GM18907 (cell line): Measurements from ENCODE around the gene GRIN2A.

Experiments used
- ATAC-seq: cut with Tn5 transposase; IDR thresholded peaks from one replicate; pipeline ENCODE4 v1.9.1; 2021; ENCODE audit warnings: mild to moderate bottlenecking, moderate library complexity; ENCODE audit not compliant: unreplicated experiment

GRIN2A gene

GRCh38 chr16:9791556-9791955 is 390.7 kb downstream of the GRIN2A start:
- ATAC-seq: no peak

- ATAC-seq: no peak
Observed at GRCh38 chr16:9790199-9790598, 392.0 kb downstream of the GRIN2A start.

DNA sequence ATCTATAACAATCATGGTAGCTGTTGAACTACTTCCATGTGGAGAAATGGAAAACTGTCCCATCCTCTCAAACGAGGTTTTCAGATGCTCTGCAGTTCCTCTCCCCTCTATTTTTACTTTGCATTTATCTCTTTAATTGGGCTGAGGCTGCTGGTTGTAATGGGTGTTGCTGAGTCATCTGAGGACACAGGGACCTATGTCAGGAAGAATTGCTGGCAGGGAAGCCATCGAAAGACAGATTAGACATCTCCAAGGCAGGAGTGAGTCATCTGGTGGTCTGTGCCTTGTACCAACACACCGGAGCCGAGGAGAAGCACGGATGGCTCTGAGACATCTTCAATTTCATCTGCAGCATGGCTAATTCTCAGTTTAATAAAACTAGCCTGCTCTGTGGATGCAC is 394.5 kb downstream of the GRIN2A start:
- ATAC-seq: no peak

DNA sequence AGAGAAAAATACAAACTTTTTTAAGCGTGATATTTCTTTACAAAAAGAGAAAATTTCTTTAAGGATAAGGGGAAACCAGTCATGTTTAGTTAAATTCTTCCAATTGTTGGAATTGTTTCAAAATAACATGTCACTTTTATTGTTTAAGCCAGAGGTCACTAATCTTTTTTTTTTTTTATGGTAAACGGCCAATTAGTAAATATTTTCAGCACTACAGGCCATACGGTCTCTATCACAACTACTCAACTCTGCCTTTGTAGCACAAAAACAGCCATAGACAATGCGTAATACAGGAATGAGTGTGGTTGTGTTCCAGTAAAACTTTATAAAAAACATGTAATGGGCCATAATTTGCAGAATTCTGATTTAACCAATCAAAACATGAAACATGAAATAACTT is 401.4 kb downstream of the GRIN2A start:
- no peak for ATAC-seq

GRCh38 chr16:9778849-9779248 is 403.4 kb downstream of the GRIN2A start:
- ATAC-seq: no peak

GRCh38 chr16:9775998-9776397 is 406.2 kb downstream of the GRIN2A start:
- ATAC-seq: no peak

DNA sequence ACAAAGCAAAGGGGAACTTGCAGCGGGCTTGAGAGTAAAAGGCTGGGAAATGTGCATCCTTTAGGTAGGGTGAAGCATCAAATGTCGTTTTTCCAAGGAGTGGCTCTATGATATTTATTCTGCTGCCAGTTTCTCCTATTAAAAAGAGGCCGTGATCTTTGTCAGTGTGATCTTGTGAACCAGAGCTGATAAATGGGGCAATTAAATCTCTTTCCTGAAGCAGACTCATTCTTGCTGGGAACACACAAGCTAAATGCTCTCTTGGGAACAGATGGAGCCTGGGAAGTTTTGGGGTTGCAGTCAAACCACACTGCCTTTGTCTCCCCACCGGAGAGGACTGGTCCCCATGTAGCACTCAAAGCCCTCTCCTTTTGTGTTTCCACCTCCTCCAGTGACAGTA is 408.9 kb downstream of the GRIN2A start:
- no peak for ATAC-seq

- no peak for ATAC-seq
Observed at GRCh38 chr16:9772526-9773225, 409.6 kb downstream of the GRIN2A start.

DNA sequence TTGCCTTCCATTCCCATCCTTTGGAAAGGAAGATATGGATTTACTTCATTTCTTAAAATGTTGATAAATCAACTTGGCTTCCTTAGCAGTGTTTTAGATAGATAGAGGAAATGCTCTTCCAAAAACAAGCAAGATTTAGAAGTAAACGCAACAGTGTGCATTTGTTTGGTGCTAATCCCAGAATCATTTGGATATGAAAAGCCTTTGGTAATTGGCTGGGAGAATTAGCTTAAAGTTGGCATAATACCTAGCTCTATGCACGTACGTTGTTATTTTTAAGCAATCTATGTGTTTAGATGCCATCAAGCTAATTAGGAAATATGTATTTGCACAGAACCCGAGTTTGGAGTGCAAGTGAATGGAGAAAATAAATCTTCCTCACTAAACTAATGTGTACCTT is 415.3 kb downstream of the GRIN2A start:
- no peak for ATAC-seq

- ATAC-seq: no peak
Observed at GRCh38 chr16:9763505-9763904, 418.7 kb downstream of the GRIN2A start.

DNA sequence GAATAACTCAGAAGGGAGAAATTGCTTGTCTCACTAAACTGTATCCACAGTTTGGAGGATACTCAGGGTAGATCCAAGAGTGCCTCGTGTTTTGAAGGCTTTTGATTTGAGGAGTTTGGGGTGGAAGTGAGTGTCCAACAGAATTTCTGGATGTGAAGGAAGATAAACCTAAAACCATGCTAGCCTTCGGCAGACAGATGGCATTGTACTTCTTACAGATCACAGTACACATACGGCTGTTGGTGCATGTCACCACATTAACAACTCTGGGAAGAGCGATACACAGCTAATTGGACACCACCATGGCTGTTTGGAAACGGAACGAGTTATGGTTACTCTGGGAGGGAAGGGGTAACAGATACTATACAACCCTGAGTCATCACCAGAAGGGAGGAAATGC is 420.4 kb downstream of the GRIN2A start:
- no peak for ATAC-seq

DNA sequence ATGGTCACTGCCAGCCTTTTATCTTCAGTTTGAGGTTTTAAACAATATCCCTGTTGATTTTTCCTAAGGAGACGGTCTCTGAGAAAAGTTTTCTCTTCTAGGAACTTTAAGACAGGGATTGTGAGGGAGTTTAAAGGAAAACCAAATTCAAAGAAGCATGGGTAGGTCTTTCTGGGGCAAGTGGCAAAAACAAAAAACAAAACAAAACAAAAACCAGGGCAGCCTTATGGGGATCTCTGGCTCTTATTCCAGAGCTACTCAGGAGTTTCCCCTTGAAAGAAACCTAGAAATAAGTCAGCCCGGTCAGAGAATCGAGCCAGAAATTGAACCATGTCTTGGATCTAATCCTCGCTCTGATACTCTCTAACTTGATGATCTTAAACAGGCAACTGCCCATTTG is 424.5 kb downstream of the GRIN2A start:
- ATAC-seq: no peak

- no peak for ATAC-seq
Observed at GRCh38 chr16:9756434-9756833, 425.8 kb downstream of the GRIN2A start.

GRCh38 chr16:9755081-9755480 is 427.1 kb downstream of the GRIN2A start:
- ATAC-seq: no peak

GRCh38 chr16:9741776-9742175 is 440.5 kb downstream of the GRIN2A start:
- ATAC-seq: no peak

DNA sequence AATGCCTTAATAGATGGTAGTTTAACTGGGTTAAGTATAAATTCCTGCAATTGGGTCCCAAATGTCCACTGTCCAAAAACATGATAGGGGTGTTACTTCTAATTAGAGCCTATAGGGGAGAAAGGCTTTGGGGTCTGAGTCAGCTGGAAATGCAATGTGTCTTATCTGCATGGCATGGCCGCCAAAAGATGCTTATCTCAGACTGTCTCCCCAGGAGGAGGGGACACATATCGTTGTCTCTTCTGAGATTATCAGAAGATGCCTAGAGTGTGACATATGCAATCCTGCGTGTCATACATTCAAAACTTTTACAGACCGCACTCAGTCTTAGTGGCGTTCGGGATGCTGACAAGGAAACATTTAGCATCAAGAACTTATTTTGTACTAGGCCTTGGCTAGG is 442.9 kb downstream of the GRIN2A start:
- no peak for ATAC-seq

DNA sequence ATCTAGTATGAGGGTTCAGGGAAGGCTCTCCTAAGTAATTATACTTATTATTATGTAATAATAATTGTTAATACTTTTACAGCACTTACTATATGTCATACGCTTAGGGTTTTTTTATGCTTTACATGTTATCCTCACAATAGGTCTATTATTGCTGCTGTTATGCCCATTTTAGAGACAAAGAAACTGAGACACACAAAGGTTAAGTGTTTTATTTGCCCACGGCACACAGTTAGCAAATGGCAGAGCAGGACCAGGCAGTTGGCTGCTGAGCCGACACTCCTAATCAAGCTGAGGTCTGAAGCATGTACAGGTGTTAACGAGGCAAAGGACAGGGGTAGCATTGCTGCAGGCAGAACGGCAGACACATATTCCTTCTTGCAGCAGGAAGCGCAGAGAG is 443.5 kb downstream of the GRIN2A start:
- ATAC-seq: no peak

- no peak for ATAC-seq
Observed at GRCh38 chr16:9736547-9736946, 445.7 kb downstream of the GRIN2A start.

GRCh38 chr16:9723136-9723535 is 459.1 kb downstream of the GRIN2A start:
- ATAC-seq: no peak

DNA sequence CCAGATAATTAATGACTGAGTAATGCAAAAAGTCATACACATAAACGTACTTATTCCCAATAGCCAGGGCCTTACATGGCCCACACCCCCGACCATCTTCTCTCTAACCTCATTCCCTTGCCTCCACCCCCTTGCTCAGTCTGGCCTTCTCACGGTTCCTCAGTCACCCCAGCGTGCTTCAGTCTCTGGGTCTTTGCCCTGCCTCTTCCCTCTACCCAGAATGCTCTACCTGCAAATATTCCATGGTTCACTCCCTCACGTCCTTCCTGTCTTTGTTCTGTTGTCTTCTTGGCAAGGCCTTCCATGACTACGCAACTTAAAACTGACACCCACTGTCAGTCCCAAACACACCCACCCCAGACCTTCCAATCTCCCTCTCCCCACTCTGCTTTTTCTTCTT is 468.3 kb downstream of the GRIN2A start:
- ATAC-seq: no peak

- ATAC-seq: no peak
Observed at GRCh38 chr16:9713156-9713555, 469.1 kb downstream of the GRIN2A start.

DNA sequence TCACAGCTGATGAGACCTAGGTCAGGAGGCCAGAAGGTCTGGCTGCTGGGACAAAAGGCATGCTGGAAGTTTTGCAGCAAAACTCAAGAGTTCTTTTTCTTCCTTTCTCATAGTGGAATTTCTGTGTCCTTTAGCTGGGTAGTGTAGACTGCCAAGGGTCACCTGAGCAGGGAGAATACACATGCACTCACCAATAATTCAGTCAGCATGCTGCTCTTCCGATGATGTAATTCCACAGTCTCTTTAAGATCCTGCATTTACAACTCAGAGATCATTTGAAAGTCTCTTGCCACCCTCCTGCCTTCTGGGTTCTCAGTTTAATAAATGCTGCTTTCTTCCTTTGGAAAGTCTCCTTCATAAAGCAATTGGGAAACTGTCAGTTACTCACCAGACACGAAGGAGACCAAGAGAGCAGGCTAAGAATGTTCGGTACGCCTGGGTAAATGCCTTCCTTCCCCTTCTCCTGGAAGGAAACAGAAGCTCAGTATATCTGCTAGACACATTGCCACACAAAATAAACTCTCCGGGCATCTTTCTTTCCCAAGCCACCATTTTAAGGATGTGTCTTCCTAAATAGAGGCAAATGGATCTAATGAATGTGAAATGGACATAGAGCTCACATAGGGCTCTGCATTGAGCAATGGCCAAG is 473.1 kb downstream of the GRIN2A start:
- ATAC-seq: no peak
